HS-27A (cell line): ENCODE data around the gene SRI.
"Not testable (repeated sequence)": the region's sequence is repeated elsewhere in the genome, so short reads cannot be mapped to it uniquely, and the experiment has no call there.

ENCODE experiments used
- DNase-seq: peaks from one replicate; pipeline ENCODE4 v3.0.0-alpha.2; 2012; ENCODE audit warnings: low read depth, missing footprints

The SRI gene

GRCh38 chr7:88176190-88176589 lies 43.6 kb downstream of the SRI start:
- DNase-seq: no peak

DNA sequence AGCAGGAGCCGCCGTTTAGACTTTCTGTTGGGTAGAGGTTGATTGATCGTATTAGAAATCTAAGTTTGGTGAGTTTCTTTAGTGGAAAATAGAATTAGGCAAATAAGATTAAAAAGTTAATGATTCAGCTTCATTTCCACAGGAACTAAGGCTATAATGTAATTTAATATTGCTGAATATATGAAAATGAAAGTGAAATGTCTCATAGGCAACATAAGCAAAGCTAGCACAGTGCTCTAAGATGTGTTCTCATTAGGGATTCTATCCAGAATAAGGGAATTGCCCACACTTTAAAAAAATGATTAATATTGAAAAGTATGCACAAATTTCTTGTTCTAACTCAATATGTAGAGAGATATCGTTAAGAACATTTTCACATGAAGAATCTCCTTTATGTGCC lies 47.0 kb downstream of the SRI start:
- DNase-seq: no peak

- DNase-seq: no peak
Measured at GRCh38 chr7:88169717-88170320, 50.0 kb downstream of the SRI start.

- no peak for DNase-seq
Measured at GRCh38 chr7:88167721-88168120, 52.1 kb downstream of the SRI start.

DNA sequence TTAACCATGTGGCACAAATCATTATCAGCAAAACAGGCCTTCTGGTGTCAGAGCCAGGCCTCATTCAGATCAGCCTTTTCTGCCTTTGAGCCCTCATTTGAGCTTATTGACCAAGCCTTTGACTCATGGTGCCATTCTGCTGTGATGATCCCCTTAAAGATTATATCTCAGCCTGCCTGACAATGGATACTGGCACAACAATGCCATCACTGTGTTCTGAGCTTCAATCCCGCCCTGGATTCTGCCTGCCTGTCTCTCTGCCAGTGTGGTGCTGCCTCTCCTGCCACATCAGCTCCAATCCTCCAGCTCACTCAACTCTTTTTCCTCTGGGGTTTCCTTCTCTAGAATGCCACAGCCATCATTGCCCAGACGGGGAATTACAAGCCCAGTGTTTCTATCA lies 52.6 kb downstream of the SRI start:
- no peak for DNase-seq

DNA sequence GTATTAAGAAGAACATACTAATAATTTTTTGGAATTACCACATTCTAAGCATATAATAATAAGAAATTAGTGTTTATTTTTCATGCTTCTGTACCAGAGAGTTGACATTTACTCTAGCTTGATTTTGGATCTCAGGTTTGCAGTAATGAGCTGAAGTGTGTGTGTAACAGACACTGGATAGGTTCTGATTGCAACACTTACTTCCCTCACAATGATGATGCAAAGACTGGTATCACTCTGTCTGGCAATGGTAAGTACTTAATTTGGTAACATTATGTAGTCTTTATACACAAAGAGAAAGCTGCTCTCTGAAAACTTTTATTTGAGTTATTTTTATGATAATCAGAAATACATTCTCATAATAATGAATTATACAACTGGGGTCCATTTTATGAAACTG lies 54.1 kb downstream of the SRI start:
- no peak for DNase-seq

DNA sequence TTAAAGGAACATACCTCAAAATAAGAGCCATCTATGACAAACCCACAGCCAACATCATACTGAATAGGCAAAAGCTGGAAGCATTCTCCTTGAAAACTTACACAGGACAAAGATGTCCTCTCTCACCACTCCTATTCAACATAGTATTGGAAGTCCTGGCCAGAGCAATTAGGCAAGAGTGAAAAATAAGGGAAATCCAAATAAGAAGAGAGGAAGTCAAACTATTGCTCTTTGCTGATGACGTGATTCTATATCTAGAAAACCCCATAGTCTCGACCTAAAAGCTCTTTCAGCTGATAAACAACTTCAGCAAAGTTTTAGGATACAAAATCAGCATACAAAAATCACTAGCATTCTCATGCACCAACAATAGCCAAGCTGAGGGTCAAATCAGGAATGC lies 60.1 kb downstream of the SRI start:
- DNase-seq: not testable (repeated sequence)

- DNase-seq: no peak
Measured at GRCh38 chr7:88156356-88156755, 63.5 kb downstream of the SRI start.

- DNase-seq: no peak
Measured at GRCh38 chr7:88155756-88156155, 64.1 kb downstream of the SRI start.
